H1 (cell line): Measurements from ENCODE around the gene CTCF.

Source experiments
- EZH2 ChIP-seq: fragments of 200-600 bp; sonication (generic); IDR thresholded peaks from 2 replicates; pipeline ENCODE4 v1.7.1; 2012; ENCODE audit warnings: low read depth, mild to moderate bottlenecking, moderate library complexity, low read length, inconsistent platforms; ENCODE audit not compliant: severe bottlenecking
- TF ChIP-seq, protein P1 (sequence below), 3 experiments: IDR thresholded peaks; 1 replicate in 2 of 3; 2 replicates in 1 of 3; pipeline versions ENCODE4 v1.5.1 to v1.6.1; 2011; ENCODE audit warnings: low read length in 3 of 3, mild to moderate bottlenecking in 3 of 3, inconsistent platforms in 2 of 3, low read depth in 1 of 3, moderate library complexity in 1 of 3; ENCODE audit not compliant: insufficient read depth in 1 of 3; ENCODE audit errors: control extremely low read depth in 1 of 3
- TF ChIP-seq, protein P2 (sequence below): IDR thresholded peaks from 2 replicates; pipeline ENCODE4 v1.6.1; 2012; ENCODE audit warnings: inconsistent platforms

DNA sequence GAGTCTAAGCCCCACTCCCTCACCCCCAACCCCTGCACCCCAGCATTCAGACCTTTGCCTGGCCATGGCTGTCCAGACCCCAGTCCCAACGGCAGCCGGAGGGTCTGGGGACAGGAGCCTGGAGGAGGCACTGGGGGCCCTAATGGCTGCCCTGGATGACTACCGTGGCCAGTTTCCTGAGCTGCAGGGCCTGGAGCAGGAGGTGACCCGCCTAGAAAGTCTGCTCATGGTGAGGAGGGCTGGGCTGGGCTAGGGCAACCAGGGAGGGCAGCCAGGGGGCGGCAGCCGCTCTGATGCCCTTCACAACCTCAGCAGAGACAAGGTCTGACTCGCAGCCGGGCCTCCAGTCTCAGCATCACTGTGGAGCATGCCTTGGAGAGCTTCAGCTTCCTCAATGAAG is 19.3 kb upstream of the CTCF start:
- TF ChIP-seq, protein P1, sequence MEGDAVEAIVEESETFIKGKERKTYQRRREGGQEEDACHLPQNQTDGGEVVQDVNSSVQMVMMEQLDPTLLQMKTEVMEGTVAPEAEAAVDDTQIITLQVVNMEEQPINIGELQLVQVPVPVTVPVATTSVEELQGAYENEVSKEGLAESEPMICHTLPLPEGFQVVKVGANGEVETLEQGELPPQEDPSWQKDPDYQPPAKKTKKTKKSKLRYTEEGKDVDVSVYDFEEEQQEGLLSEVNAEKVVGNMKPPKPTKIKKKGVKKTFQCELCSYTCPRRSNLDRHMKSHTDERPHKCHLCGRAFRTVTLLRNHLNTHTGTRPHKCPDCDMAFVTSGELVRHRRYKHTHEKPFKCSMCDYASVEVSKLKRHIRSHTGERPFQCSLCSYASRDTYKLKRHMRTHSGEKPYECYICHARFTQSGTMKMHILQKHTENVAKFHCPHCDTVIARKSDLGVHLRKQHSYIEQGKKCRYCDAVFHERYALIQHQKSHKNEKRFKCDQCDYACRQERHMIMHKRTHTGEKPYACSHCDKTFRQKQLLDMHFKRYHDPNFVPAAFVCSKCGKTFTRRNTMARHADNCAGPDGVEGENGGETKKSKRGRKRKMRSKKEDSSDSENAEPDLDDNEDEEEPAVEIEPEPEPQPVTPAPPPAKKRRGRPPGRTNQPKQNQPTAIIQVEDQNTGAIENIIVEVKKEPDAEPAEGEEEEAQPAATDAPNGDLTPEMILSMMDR (IDR thresholded peaks at IDR 0.05; ENCODE audit: control extremely low read depth in 1 of 3, insufficient read depth in 1 of 3, low read depth in 1 of 3, low read length in 3 of 3): no peak
- TF ChIP-seq EZH2: no peak
- TF ChIP-seq, protein P2, sequence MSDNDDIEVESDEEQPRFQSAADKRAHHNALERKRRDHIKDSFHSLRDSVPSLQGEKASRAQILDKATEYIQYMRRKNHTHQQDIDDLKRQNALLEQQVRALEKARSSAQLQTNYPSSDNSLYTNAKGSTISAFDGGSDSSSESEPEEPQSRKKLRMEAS: no peak
